H1 (cell line): ENCODE data around the gene CUEDC2. TPM values are rescaled to one million over a fixed set of nuclear protein-coding genes. Genes with fewer than 3 reads are reported as not detected.

Source experiments
- CTCF ChIA-PET: fragments of 300-600 bp; sonication (Branson Sonifier 250); formaldehyde crosslinking; loops from one replicate; lab custom pipeline; 2021; ENCODE audit not compliant: partially characterized antibody; lab: Charles Lee
- POLR2A ChIA-PET: fragments of 300-600 bp; sonication (Branson Sonifier 250); formaldehyde crosslinking; loops from one replicate; lab custom pipeline; 2021; ENCODE audit warnings: inconsistent platforms; ENCODE audit not compliant: partially characterized antibody; lab: Charles Lee
- DNase-seq, 2 experiments: peaks; one replicate each; pipeline versions ENCODE4 v3.0.0 to v3.0.0-alpha.2; 2010 to 2022; ENCODE audit warnings: low spot score in 2 of 2, low read depth in 1 of 2, mixed read lengths in 1 of 2
- FAIRE-seq: peaks from 2 replicates; lab custom pipeline; 2011; peaks lifted over from hg19 to GRCh38; lab: Jason Lieb, UNC
- H2AFZ ChIP-seq: 2 replicates; pipeline ENCODE4 v1.8.1; 2012; ENCODE audit warnings: low read length, inconsistent platforms
- H2AK5ac ChIP-seq: 2 replicates; pipeline ENCODE4 v1.6.1; 2013; ENCODE audit warnings: low read depth, low read length
- H2BK120ac ChIP-seq: replicated peaks from 2 replicates; pipeline ENCODE3; 2013; ENCODE audit warnings: low read depth, low read length, inconsistent platforms
- H2BK12ac ChIP-seq: 2 replicates; pipeline ENCODE4 v1.6.1; 2013; ENCODE audit warnings: low read depth, low read length
- H2BK15ac ChIP-seq: 2 replicates; pipeline ENCODE4 v1.6.1; 2013; ENCODE audit warnings: low read length
- H2BK20ac ChIP-seq: 2 replicates; pipeline ENCODE4 v1.6.1; 2013; ENCODE audit warnings: low read length
- H2BK5ac ChIP-seq: 2 replicates; pipeline ENCODE4 v1.6.1; 2013; ENCODE audit warnings: low read depth, low read length
- H3K14ac ChIP-seq: 2 replicates; pipeline ENCODE4 v1.6.1; 2013; ENCODE audit warnings: inconsistent platforms; ENCODE audit not compliant: insufficient read length
- H3K18ac ChIP-seq: 2 replicates; pipeline ENCODE4 v1.6.1; 2013; ENCODE audit warnings: low read length; ENCODE audit errors: extremely low read depth
- H3K23ac ChIP-seq: 2 replicates; pipeline ENCODE4 v1.6.1; 2013; ENCODE audit warnings: inconsistent platforms; ENCODE audit not compliant: insufficient read length
- H3K23me2 ChIP-seq: 2 replicates; pipeline ENCODE4 v1.6.1; 2013; ENCODE audit warnings: low read depth, low read length
- H3K27ac ChIP-seq: 2 replicates; pipeline ENCODE4 v1.6.1; 2011; ENCODE audit warnings: low read depth, low read length, inconsistent platforms
- H3K27me3 ChIP-seq, 4 experiments: replicated peaks in 1 of 4; 1 replicate in 1 of 4; 2 replicates in 3 of 4; pipeline versions ENCODE4 v1.6.1 to v1.8.1; 2011 to 2013; ENCODE audit warnings: low read length in 3 of 4, mild to moderate bottlenecking in 3 of 4, inconsistent platforms in 2 of 4, mixed read lengths in 2 of 4, moderate library complexity in 1 of 4; ENCODE audit not compliant: control insufficient read depth in 3 of 4, insufficient read depth in 3 of 4; ENCODE audit errors: extremely low read depth in 1 of 4
- H3K36me3 ChIP-seq, 4 experiments: 2 replicates each; pipeline versions ENCODE4 v1.6.1 to v1.8.1; 2011 to 2013; ENCODE audit warnings: mild to moderate bottlenecking in 4 of 4, low read length in 3 of 4, moderate library complexity in 2 of 4, control low read depth in 1 of 4, inconsistent platforms in 1 of 4; ENCODE audit not compliant: insufficient read depth in 4 of 4, control insufficient read depth in 2 of 4
- H3K4ac ChIP-seq: replicated peaks from 2 replicates; pipeline ENCODE3; 2013; ENCODE audit warnings: low read length, low read depth, mixed read lengths, inconsistent platforms; ENCODE audit not compliant: insufficient read length
- H3K4me1 ChIP-seq, 4 experiments: replicated peaks in 1 of 4; 1 replicate in 1 of 4; 2 replicates in 3 of 4; pipeline versions ENCODE4 v1.6.1 to v1.8.1; 2011 to 2013; ENCODE audit warnings: low read length in 3 of 4, inconsistent platforms in 2 of 4, mixed read lengths in 1 of 4; ENCODE audit not compliant: insufficient read depth in 4 of 4, control insufficient read depth in 3 of 4
- H3K4me2 ChIP-seq, 2 experiments: 2 replicates each; pipeline versions ENCODE4 v1.6.1 to v1.8.1; 2011 to 2013; ENCODE audit warnings: low read depth in 2 of 2, low read length in 2 of 2, control low read depth in 1 of 2, inconsistent platforms in 1 of 2, mild to moderate bottlenecking in 1 of 2; ENCODE audit not compliant: insufficient read depth in 1 of 2
- H3K4me3 ChIP-seq, 4 experiments: fragments of 200-600, 300-600 bp in 1 of 4; sonication (generic), shearing (Covaris generic), sonication (Bioruptor Twin) in 1 of 4; 2 replicates each; pipeline versions ENCODE4 v1.5.1 to v1.8.1; 2011 to 2016; ENCODE audit warnings: low read length in 4 of 4, low read depth in 3 of 4, control low read depth in 2 of 4, inconsistent platforms in 2 of 4, mild to moderate bottlenecking in 2 of 4, mixed read lengths in 1 of 4, moderate library complexity in 1 of 4; ENCODE audit not compliant: insufficient read depth in 2 of 4; ENCODE audit errors: extremely low read depth in 1 of 4
- H3K56ac ChIP-seq: replicated peaks from 2 replicates; pipeline ENCODE3; 2013; ENCODE audit warnings: low read depth, mild to moderate bottlenecking, mixed read lengths, low read length, inconsistent platforms; ENCODE audit not compliant: insufficient read length
- H3K79me1 ChIP-seq: 2 replicates; pipeline ENCODE4 v1.6.1; 2013; ENCODE audit warnings: low read depth, low read length, control low read depth
- H3K79me2 ChIP-seq, 2 experiments: 2 replicates each; pipeline versions ENCODE4 v1.6.1 to v1.8.1; 2012 to 2013; ENCODE audit warnings: low read length in 2 of 2, mild to moderate bottlenecking in 2 of 2, inconsistent platforms in 1 of 2; ENCODE audit not compliant: insufficient read depth in 2 of 2, control insufficient read depth in 1 of 2
- H3K9ac ChIP-seq, 4 experiments: replicated peaks in 1 of 4; 1 replicate in 1 of 4; 2 replicates in 3 of 4; pipeline versions ENCODE4 v1.6.1 to v1.8.1; 2011 to 2013; ENCODE audit warnings: low read depth in 3 of 4, low read length in 3 of 4, control low read depth in 2 of 4, mild to moderate bottlenecking in 2 of 4, moderate library complexity in 2 of 4, inconsistent platforms in 1 of 4; ENCODE audit errors: extremely low read depth in 1 of 4
- H3K9me3 ChIP-seq, 2 experiments: 2 replicates each; pipeline versions ENCODE4 v1.6.1 to v1.8.1; 2012 to 2013; ENCODE audit warnings: mild to moderate bottlenecking in 2 of 2, moderate library complexity in 2 of 2, control low read depth in 1 of 2, inconsistent platforms in 1 of 2, low read depth in 1 of 2, low read length in 1 of 2, mixed read lengths in 1 of 2; ENCODE audit not compliant: insufficient read depth in 2 of 2
- H4K20me1 ChIP-seq, 2 experiments: replicated peaks in 1 of 2; 2 replicates each; pipeline versions ENCODE3 to v1.8.1; 2011 to 2013; ENCODE audit warnings: inconsistent platforms in 2 of 2, low read length in 2 of 2, mild to moderate bottlenecking in 1 of 2; ENCODE audit not compliant: insufficient read depth in 2 of 2, control insufficient read depth in 1 of 2
- H4K5ac ChIP-seq: 2 replicates; pipeline ENCODE4 v1.6.1; 2013; ENCODE audit warnings: low read length, low read depth, mixed read lengths, inconsistent platforms; ENCODE audit not compliant: insufficient read length
- H4K8ac ChIP-seq: 2 replicates; pipeline ENCODE4 v1.8.0; 2013; ENCODE audit warnings: mild to moderate bottlenecking, moderate library complexity, low read length, inconsistent platforms; ENCODE audit not compliant: insufficient read depth; ENCODE audit errors: extremely low read depth
- H4K91ac ChIP-seq: replicated peaks from 2 replicates; pipeline ENCODE3; 2013; ENCODE audit warnings: low read length, mixed read lengths, inconsistent platforms; ENCODE audit not compliant: insufficient read length
- CBX8 ChIP-seq: fragments of 300-800, 300-1000 bp; sonication (generic); IDR thresholded peaks from 2 replicates; pipeline ENCODE4 v1.7.1; 2016; ENCODE audit warnings: low read depth, low read length, borderline replicate concordance
- GABPA ChIP-seq: IDR thresholded peaks from 2 replicates; pipeline ENCODE4 v1.6.1; 2011; ENCODE audit warnings: mild to moderate bottlenecking, low read length, moderate library complexity, borderline replicate concordance; ENCODE audit not compliant: insufficient read depth
- RFX5 ChIP-seq: IDR thresholded peaks from 2 replicates; pipeline ENCODE4 v1.6.1; 2011; ENCODE audit warnings: low read depth, low read length, improper control_type of control experiment, borderline replicate concordance
- SIRT6 ChIP-seq: IDR thresholded peaks from one replicate; pipeline ENCODE4 v1.7.1; 2012; ENCODE audit warnings: low read length, inconsistent platforms
- SRF ChIP-seq: IDR thresholded peaks from 2 replicates; pipeline ENCODE4 v1.6.1; 2011; ENCODE audit warnings: mild to moderate bottlenecking, low read depth, low read length, moderate library complexity
- TEAD4 ChIP-seq: IDR thresholded peaks from 2 replicates; pipeline ENCODE4 v1.6.1; 2012; ENCODE audit warnings: low read depth, low read length, inconsistent platforms, mixed read lengths
- ZNF274 ChIP-seq: IDR thresholded peaks from 2 replicates; pipeline ENCODE4 v1.7.0; 2012; ENCODE audit warnings: low read length, borderline replicate concordance; ENCODE audit errors: extremely low read depth
- WGBS, 2 experiments: shearing (Covaris generic) in 1 of 2; methylation state at CpG; one replicate each; pipeline versions ENCODE4 v1.1.6 to v1.1.7; 2013 to 2015; ENCODE audit warnings: low lambda C conversion rate in 2 of 2, mixed read lengths in 2 of 2, inconsistent platforms in 1 of 2, low coverage in 1 of 2, missing lambda C conversion rate in 1 of 2; ENCODE audit not compliant: insufficient replicate concordance in 2 of 2, insufficient coverage in 1 of 2, insufficient read length in 1 of 2; ENCODE audit errors: extremely low coverage in 1 of 2, missing lambda C conversion rate in 1 of 2; 5-methylcytosine and 5-hydroxymethylcytosine counted together
- long read RNA-seq, 2 experiments: library from RNA in 1 of 2; library from capped mRNA in 1 of 2; stranded (forward); transcript quantifications; one replicate each; pipeline ENCODE4 v2.0.0, GENCODE V29; 2021; ENCODE audit warnings: inconsistent platforms in 1 of 2
- polyA minus RNA-seq, 3 experiments: library from RNA; depleted of rRNA, polyadenylated mRNA; stranded (reverse); fragments of >200 nt; gene quantifications; 1 replicate in 2 of 3; 2 replicates in 1 of 3; pipeline ENCODE4 v1.2.3, GENCODE V29; 2011
- polyA plus RNA-seq, 7 experiments: library from polyadenylated mRNA; depleted of rRNA in 3 of 7; stranded (reverse) in 5 of 7; unstranded in 2 of 7; fragments of >200 nt in 5 of 7; fragments of 200-250 nt in 2 of 7; gene quantifications; 1 replicate in 5 of 7; 2 replicates in 1 of 7; 4 replicates in 1 of 7; pipeline versions ENCODE4 v1.2.1 to v1.2.3, GENCODE V29; 2011 to 2013; ENCODE audit warnings: missing spikeins in 2 of 7, mixed read lengths in 2 of 7
- total RNA-seq: library from RNA; stranded (reverse); fragmentation: NEBNext Ultra II Directional; extraction: Animal tissue kit (Norgen Biotek cat#: 25700); gene quantifications from 2 replicates; pipeline ENCODE4 v1.2.1, GENCODE V29; 2021

Gene CUEDC2
- total RNA-seq = 41.7 and 43.6 TPM in 2 replicates
- polyA plus RNA-seq (2011; rRNA removed) = 55.2 and 66.7 TPM in 2 replicates
- polyA plus RNA-seq (2011; cell fraction: cytosol; rRNA removed) = 64.7 TPM
- polyA plus RNA-seq (2011; cell fraction: nucleus; rRNA removed) = 85.7 TPM
- 34.9 to 55.7 TPM (median 49.6 TPM) in 4 replicates for polyA plus RNA-seq (2012, experiment 1 of 2)
- polyA plus RNA-seq (2012, experiment 2 of 2) = 50.4 TPM
- 59.5 TPM for polyA plus RNA-seq (2013, experiment 1 of 2)
- polyA plus RNA-seq (2013, experiment 2 of 2) = 62.0 TPM
- polyA minus RNA-seq (2011; rRNA and poly(A)+ RNA removed) = 15.2 and 16.5 TPM in 2 replicates
- polyA minus RNA-seq (2011; cell fraction: cytosol; rRNA and poly(A)+ RNA removed) = 25.0 TPM
- 17.6 TPM for polyA minus RNA-seq (2011; cell fraction: nucleus; rRNA and poly(A)+ RNA removed)
- long read RNA-seq, experiment 1, transcript CUEDC2-201 (9 exons, 1,191 nt) = major isoform, 10 of 19 reads
- long read RNA-seq, experiment 1, partial matches to known transcripts = 5 of 19 reads
- long read RNA-seq, experiment 1, other reads (novel, unspliced or antisense) = 4 of 19 reads
- long read RNA-seq, experiment 2, transcript CUEDC2-201 (9 exons, 1,191 nt) = major isoform, 75 of 94 reads
- long read RNA-seq, experiment 2, partial matches to known transcripts = 5 of 94 reads
- long read RNA-seq, experiment 2, other reads (novel, unspliced or antisense) = 14 of 94 reads

- 1% methylated on average over 51 of the region's 52 CpGs; no CpG with 5 or more reads in 1 of the 2 experiments for WGBS, 2 experiments
- Histone ChIP-seq H2BK15ac (peak within 1 kb of the TSS; percentile 23; the same call in 1 of the 2 replicates), H4K91ac (peak within 1 kb of the TSS; percentile 92), H3K9me3 (no peaks in the 10 kb centered on the region), H3K4ac (peak within 1 kb of the TSS; percentile 13), H2BK20ac (no peak within 1 kb of the TSS), H3K4me2 (peak within 1 kb of the TSS; percentile 93 to 94), H4K5ac (peak within 1 kb of the TSS; percentile 49), H2AFZ (peak within 1 kb of the TSS; percentile 78), H3K27me3 (peaks cover 13 to 37% (median 34%) of the 10 kb centered on the region in 4 experiments), H3K4me3 (peak within 1 kb of the TSS; percentile 66 to 92 (median 84)), H3K18ac (peak within 1 kb of the TSS; percentile 85), H2BK5ac (peak within 1 kb of the TSS; percentile 53), H3K79me1 (no peaks in the 10 kb centered on the region), H3K56ac (peak within 1 kb of the TSS; percentile 59), H3K9ac (peak within 1 kb of the TSS in 3 of 4 experiments; percentile 61 to 82 (median 79); a peak in 6 of 7 replicates), H3K23me2 (peaks cover 9% of the 10 kb centered on the region), H2BK12ac (peak within 1 kb of the TSS; percentile 35; the same call in 1 of the 2 replicates), H3K79me2 (no peaks in the 10 kb centered on the region; a peak in 1 of 4 replicates), H2AK5ac (peak within 1 kb of the TSS; percentile 66; the same call in 1 of the 2 replicates), H4K8ac (peak within 1 kb of the TSS; percentile 87), H3K27ac (peak within 1 kb of the TSS; percentile 72; the same call in 1 of the 2 replicates), H3K14ac (no peak within 1 kb of the TSS), H3K36me3 (no peaks in the 10 kb centered on the region; a peak in 1 of 8 replicates), H3K23ac (no peak within 1 kb of the TSS), H4K20me1 (no peaks in the 10 kb centered on the region), H2BK120ac (no peak within 1 kb of the TSS), H3K4me1 (peaks cover 0 to 18% (median 13%) of the 10 kb centered on the region in 4 experiments; a peak in 6 of 7 replicates)
- CTCF ChIA-PET = interaction anchor here (0.6 to 7.5 kb wide), 16 partner anchors 8 to 238 kb away, joined by 3 to 40 read pairs (median 4); partner anchors contain the start of genes C10orf95 and FBXL15
- POLR2A ChIA-PET = interaction anchor here (0.9 to 9.0 kb wide), 16 partner anchors 8 to 311 kb away, joined by 3 to 75 read pairs (median 4); partner anchors contain the start of genes ACTR1A, C10orf95, FBXL15 and NFKB2
- DNase-seq (peak; percentile 90 to 100), FAIRE-seq (no peak)
- TF ChIP-seq TEAD4 = no peak
- TF ChIP-seq SIRT6 = no peak
- TF ChIP-seq CBX8 = no peak
- no peak; the same call in 1 of the 2 replicates for TF ChIP-seq GABPA
- no peak for TF ChIP-seq RFX5
- TF ChIP-seq ZNF274 = no peak
- 0 out of 2 replicates have a peak, but pooled peaks have one; percentile 21 for TF ChIP-seq SRF
These were observed at the start of gene CUEDC2 for GRCh38 chr10:102432162-102432950. TSS of gene CUEDC2 (minus strand) at chr10:102432574. CDS start at chr10:102425188, 7,386 bp downstream.
